Small intestine (tissue), 7 donors: Measurements from ENCODE around the gene MAPKBP1. TPM values are rescaled to one million over a fixed set of nuclear protein-coding genes. Genes with fewer than 3 reads are reported as not detected.

Experiments used
- DNase-seq, 2 donors: peaks; one replicate each; pipeline versions ENCODE4 v3.0.0 to v3.0.0-alpha.2; 2013
- FAIRE-seq: peaks from 2 replicates; lab custom pipeline; 2012; peaks lifted over from hg19 to GRCh38; lab: Jason Lieb, UNC
- H3K27ac ChIP-seq, 3 donors: one replicate each; pipeline ENCODE4 v1.5.1; 2013; ENCODE audit warnings: low read length in 2 of 3, mild to moderate bottlenecking in 2 of 3, control low read depth in 1 of 3, inconsistent platforms in 1 of 3, low read depth in 1 of 3, moderate library complexity in 1 of 3
- H3K27me3 ChIP-seq, 3 donors: one replicate each; pipeline ENCODE4 v1.6.1; 2013; ENCODE audit warnings: low read length in 3 of 3, inconsistent platforms in 1 of 3; ENCODE audit not compliant: control insufficient read depth in 3 of 3, insufficient read depth in 3 of 3
- H3K36me3 ChIP-seq, 3 donors: one replicate each; pipeline ENCODE4 v1.6.1; 2013; ENCODE audit warnings: low read length in 3 of 3, inconsistent platforms in 1 of 3, low read depth in 1 of 3, mild to moderate bottlenecking in 1 of 3, moderate library complexity in 1 of 3; ENCODE audit not compliant: control insufficient read depth in 3 of 3, insufficient read depth in 2 of 3
- H3K4me1 ChIP-seq, 3 donors: one replicate each; pipeline ENCODE4 v1.6.1; 2013; ENCODE audit warnings: low read length in 2 of 3, inconsistent platforms in 1 of 3, low read depth in 1 of 3, mild to moderate bottlenecking in 1 of 3, moderate library complexity in 1 of 3; ENCODE audit not compliant: control insufficient read depth in 3 of 3, insufficient read depth in 2 of 3
- H3K4me3 ChIP-seq, 3 donors: one replicate each; pipeline ENCODE4 v1.5.1; 2013; ENCODE audit warnings: low read length in 3 of 3, control low read depth in 1 of 3, inconsistent platforms in 1 of 3, low read depth in 1 of 3, mild to moderate bottlenecking in 1 of 3, moderate library complexity in 1 of 3
- H3K9me3 ChIP-seq, 2 donors: one replicate each; pipeline ENCODE4 v1.6.1; 2013; ENCODE audit warnings: low read depth in 1 of 2, low read length in 1 of 2; ENCODE audit not compliant: control insufficient read depth in 2 of 2, insufficient read depth in 1 of 2
- WGBS, 3 donors: extraction: QIAGEN DNeasy Blood & Tissue Kit; methylation state at CpG; one replicate each; pipeline ENCODE4 v1.1.7; 2013; 5-methylcytosine and 5-hydroxymethylcytosine counted together
- polyA plus RNA-seq, 4 donors: library from polyadenylated mRNA; stranded (reverse) in 3 of 4; unstranded in 1 of 4; fragments of 200-250 nt in 3 of 4; fragments of 120-200 nt in 1 of 4; gene quantifications; one replicate each; pipeline versions ENCODE4 v1.2.1 to v1.2.3, GENCODE V29; 2013
- donor health status: healthy with polysubstance abuse.
- donor health status: control.
- donor health status: control.
- donor health status: Bipolar disorder and iron deficiency.
- donor health status: healthy.

Gene MAPKBP1
- polyA plus RNA-seq, 4 donors = 8.3 to 30.2 (median 23.6) TPM

- H3K4me3 ChIP-seq = no peak overlapping the region
- FAIRE-seq (no peak), DNase-seq (no peak)
- H3K27ac ChIP-seq = no peak overlapping the region
- no peaks in the 10 kb centered on the region for H3K27me3 ChIP-seq
- no peaks in the 10 kb centered on the region for H3K9me3 ChIP-seq
- 89 to 93% (median 93%) methylated on average over 8 of the region's 8 CpGs for WGBS, 3 donors
- no peaks in the 10 kb centered on the region for H3K4me1 ChIP-seq
- peaks cover 0 to 84% (median 31%) of the 10 kb centered on the region in 3 donors for H3K36me3 ChIP-seq
These were observed 39.1 kb downstream of the MAPKBP1 start for GRCh38 chr15:41813426-41813825.

GRCh38 chr15:41814534-41814933 lies 40.2 kb downstream of the MAPKBP1 start:
- H3K36me3 ChIP-seq = peaks cover 0 to 90% (median 38%) of the 10 kb centered on the region in 3 donors
- no peak for FAIRE-seq
- 75 to 86% (median 77%) methylated on average over 5 of the region's 5 CpGs for WGBS, 3 donors
- H3K9me3 ChIP-seq = no peaks in the 10 kb centered on the region
- no peaks in the 10 kb centered on the region for H3K27me3 ChIP-seq
- no peaks in the 10 kb centered on the region for H3K4me1 ChIP-seq
- H3K4me3 ChIP-seq = no peak overlapping the region
- H3K27ac ChIP-seq = no peak overlapping the region
- DNase-seq = no peak

- peaks cover 0 to 92% (median 35%) of the 10 kb centered on the region in 3 donors for H3K36me3 ChIP-seq
- H3K27ac ChIP-seq = no peak overlapping the region
- no peak for FAIRE-seq
- no peak for DNase-seq
- H3K27me3 ChIP-seq = no peaks in the 10 kb centered on the region
- H3K4me3 ChIP-seq = no peak overlapping the region
- no peaks in the 10 kb centered on the region for H3K9me3 ChIP-seq
- WGBS, 3 donors = 95 to 100% (median 96%) methylated on average over 9 of the region's 9 CpGs
- peaks cover 0 to 11% (median 0%) of the 10 kb centered on the region in 3 donors for H3K4me1 ChIP-seq
These were observed 42.5 kb downstream of the MAPKBP1 start for GRCh38 chr15:41816788-41817187.

GRCh38 chr15:41817327-41817726 lies 43.0 kb downstream of the MAPKBP1 start:
- WGBS, 3 donors = 90 to 96% (median 91%) methylated on average over 14 of the region's 14 CpGs
- Histone ChIP-seq H3K27me3 (no peaks in the 10 kb centered on the region), H3K4me3 (no peak overlapping the region), H3K4me1 (peaks cover 0 to 12% (median 0%) of the 10 kb centered on the region in 3 donors), H3K9me3 (no peaks in the 10 kb centered on the region), H3K36me3 (peaks cover 0 to 93% (median 35%) of the 10 kb centered on the region in 3 donors), H3K27ac (no peak overlapping the region)
- FAIRE-seq (no peak), DNase-seq (no peak)

GRCh38 chr15:41817781-41818180 lies 43.5 kb downstream of the MAPKBP1 start:
- H3K4me1 ChIP-seq = peaks cover 0 to 12% (median 0%) of the 10 kb centered on the region in 3 donors
- no peak overlapping the region for H3K27ac ChIP-seq
- no peak for DNase-seq
- no peaks in the 10 kb centered on the region for H3K9me3 ChIP-seq
- H3K36me3 ChIP-seq = peaks cover 0 to 93% (median 39%) of the 10 kb centered on the region in 3 donors
- FAIRE-seq = no peak
- WGBS, 3 donors = 84 to 86% (median 85%) methylated on average over 6 of the region's 6 CpGs
- no peaks in the 10 kb centered on the region for H3K27me3 ChIP-seq
- no peak overlapping the region for H3K4me3 ChIP-seq

GRCh38 chr15:41819455-41820050 lies 45.3 kb downstream of the MAPKBP1 start:
- H3K27me3 ChIP-seq = no peaks in the 10 kb centered on the region
- no peaks in the 10 kb centered on the region for H3K9me3 ChIP-seq
- peaks cover 0 to 94% (median 34%) of the 10 kb centered on the region in 3 donors for H3K36me3 ChIP-seq
- no peak overlapping the region for H3K4me3 ChIP-seq
- no peak overlapping the region for H3K27ac ChIP-seq
- H3K4me1 ChIP-seq = peaks cover 0 to 12% (median 0%) of the 10 kb centered on the region in 3 donors
- no peak for DNase-seq
- no peak for FAIRE-seq
- 92 to 96% (median 94%) methylated on average over 9 of the region's 9 CpGs for WGBS, 3 donors

- DNase-seq = peak; percentile 38 to 86
These were observed 46.6 kb downstream of the MAPKBP1 start for GRCh38 chr15:41820791-41821423.

GRCh38 chr15:41821831-41822230 lies 47.5 kb downstream of the MAPKBP1 start:
- peaks cover 0 to 100% (median 26%) of the 10 kb centered on the region in 3 donors for H3K36me3 ChIP-seq
- H3K4me1 ChIP-seq = peaks cover 0 to 12% (median 0%) of the 10 kb centered on the region in 3 donors
- H3K27me3 ChIP-seq = no peaks in the 10 kb centered on the region
- H3K4me3 ChIP-seq = no peak overlapping the region
- FAIRE-seq (no peak), DNase-seq (no peak)
- H3K27ac ChIP-seq = no peak overlapping the region
- no peaks in the 10 kb centered on the region for H3K9me3 ChIP-seq
- WGBS, 3 donors = 81 to 89% (median 88%) methylated on average over 4 of the region's 4 CpGs

More at GRCh38 chr15:41820791-41821423, 46.6 kb downstream of the MAPKBP1 start:
- H3K27me3 ChIP-seq = no peaks in the 10 kb centered on the region
- WGBS, 3 donors = 61 to 74% (median 64%) methylated on average over 6 of the region's 6 CpGs
- peaks cover 0 to 97% (median 29%) of the 10 kb centered on the region in 3 donors for H3K36me3 ChIP-seq
- peak overlapping the region in 1 of 3 donors; percentile 2 for H3K27ac ChIP-seq
- H3K9me3 ChIP-seq = no peaks in the 10 kb centered on the region
- no peak overlapping the region for H3K4me3 ChIP-seq
- H3K4me1 ChIP-seq = peaks cover 0 to 12% (median 0%) of the 10 kb centered on the region in 3 donors
- no peak for FAIRE-seq
